H7 (cell line): Measurements from ENCODE around the gene EID3. TPM values are rescaled to one million over a fixed set of nuclear protein-coding genes. Genes with fewer than 3 reads are reported as not detected.
"Not testable (repeated sequence)": the region's sequence is repeated elsewhere in the genome, so short reads cannot be mapped to it uniquely, and the experiment has no call there.

Experiments used
- DNase-seq: peaks from one replicate; pipeline ENCODE4 v3.0.0; 2012
- H3K27me3 ChIP-seq: 2 replicates; pipeline ENCODE4 v1.6.0; 2011; ENCODE audit warnings: mild to moderate bottlenecking, low read length; ENCODE audit not compliant: control insufficient read depth, insufficient read depth
- H3K36me3 ChIP-seq: replicated peaks from 2 replicates; pipeline ENCODE4 v1.5.1; 2011; ENCODE audit warnings: low read length; ENCODE audit not compliant: control insufficient read depth, insufficient read depth
- H3K4me3 ChIP-seq: 2 replicates; pipeline ENCODE4 v1.5.1; 2011; ENCODE audit warnings: low read depth, mild to moderate bottlenecking, control low read depth, low read length, moderate library complexity; ENCODE audit not compliant: insufficient read depth
- total RNA-seq: library from RNA; depleted of rRNA; stranded (reverse); fragments of >200 nt; shearing (Covaris generic); gene quantifications from 2 replicates; pipeline ENCODE4 v1.2.3, GENCODE V29; 2014

The EID3 gene
- total RNA-seq, 1 experiment from 2014 or later: 1.3 TPM

GRCh38 chr12:104313568-104314241, 10.2 kb downstream of the EID3 start:
- no peak overlapping the region for H3K4me3 ChIP-seq
- DNase-seq: no peak
- peaks cover 33% of the 10 kb centered on the region for H3K36me3 ChIP-seq
- H3K27me3 ChIP-seq: no peaks in the 10 kb centered on the region

GRCh38 chr12:104314242-104314614, 10.7 kb downstream of the EID3 start:
- Histone ChIP-seq H3K4me3 (no peak overlapping the region), H3K36me3 (peaks cover 38% of the 10 kb centered on the region), H3K27me3 (no peaks in the 10 kb centered on the region)
- DNase-seq: no peak

GRCh38 chr12:104315326-104316224, 12.0 kb downstream of the EID3 start:
- DNase-seq: no peak
- Histone ChIP-seq H3K27me3 (no peaks in the 10 kb centered on the region), H3K36me3 (peaks cover 46% of the 10 kb centered on the region), H3K4me3 (no peak overlapping the region)

- DNase-seq: no peak
- H3K36me3 ChIP-seq: peaks cover 48% of the 10 kb centered on the region
- no peaks in the 10 kb centered on the region for H3K27me3 ChIP-seq
- H3K4me3 ChIP-seq: no peak overlapping the region
These were observed 13.4 kb downstream of the EID3 start for GRCh38 chr12:104316936-104317335.

GRCh38 chr12:104317538-104318210, 14.1 kb downstream of the EID3 start:
- Histone ChIP-seq H3K27me3 (no peaks in the 10 kb centered on the region), H3K36me3 (peaks cover 50% of the 10 kb centered on the region), H3K4me3 (no peak overlapping the region)
- DNase-seq: no peak

GRCh38 chr12:104319028-104319427, 15.5 kb downstream of the EID3 start:
- Histone ChIP-seq H3K27me3 (no peaks in the 10 kb centered on the region), H3K4me3 (no peak overlapping the region), H3K36me3 (peaks cover 45% of the 10 kb centered on the region)
- no peak for DNase-seq

GRCh38 chr12:104319918-104320626, 16.5 kb downstream of the EID3 start:
- Histone ChIP-seq H3K4me3 (no peak overlapping the region), H3K27me3 (no peaks in the 10 kb centered on the region), H3K36me3 (peaks cover 38% of the 10 kb centered on the region)
- DNase-seq: no peak

GRCh38 chr12:104320627-104321024, 17.1 kb downstream of the EID3 start:
- no peaks in the 10 kb centered on the region for H3K27me3 ChIP-seq
- no peak for DNase-seq
- H3K4me3 ChIP-seq: no peak overlapping the region
- peaks cover 37% of the 10 kb centered on the region for H3K36me3 ChIP-seq

GRCh38 chr12:104321949-104322348, 18.4 kb downstream of the EID3 start:
- H3K27me3 ChIP-seq: no peaks in the 10 kb centered on the region; the same call in 1 of the 2 replicates
- DNase-seq: no peak
- H3K36me3 ChIP-seq: peaks cover 34% of the 10 kb centered on the region
- H3K4me3 ChIP-seq: no peak overlapping the region

- H3K27me3 ChIP-seq, H3K4me3 ChIP-seq, DNase-seq: not testable (repeated sequence)
- peaks cover 32% of the 10 kb centered on the region for H3K36me3 ChIP-seq
These were observed 19.0 kb downstream of the EID3 start for GRCh38 chr12:104322533-104322932.

GRCh38 chr12:104323899-104324298, 20.4 kb downstream of the EID3 start:
- H3K36me3 ChIP-seq: peaks cover 32% of the 10 kb centered on the region
- DNase-seq: no peak
- no peak overlapping the region for H3K4me3 ChIP-seq
- H3K27me3 ChIP-seq: no peaks in the 10 kb centered on the region; the same call in 1 of the 2 replicates

GRCh38 chr12:104328278-104328677, 24.7 kb downstream of the EID3 start:
- H3K27me3 ChIP-seq, H3K4me3 ChIP-seq, DNase-seq: not testable (repeated sequence)
- peaks cover 19% of the 10 kb centered on the region for H3K36me3 ChIP-seq

- H3K27me3 ChIP-seq: no peaks in the 10 kb centered on the region; the same call in 1 of the 2 replicates
- H3K4me3 ChIP-seq: no peak overlapping the region
- peaks cover 22% of the 10 kb centered on the region for H3K36me3 ChIP-seq
- no peak for DNase-seq
These were observed 25.3 kb downstream of the EID3 start for GRCh38 chr12:104328790-104329189.
